KMS-11 (cell line): ENCODE results near the gene CATSPERB.
"Not testable (repeated sequence)": the region's sequence is repeated elsewhere in the genome, so short reads cannot be mapped to it uniquely, and the experiment has no call there.

ENCODE experiments used
- H2AFZ ChIP-seq: fragments of 200-600 bp; sonication (generic); 2 replicates; pipeline ENCODE4 v1.6.1; 2016; ENCODE audit warnings: antibody characterized with exemption, mixed run types, low read depth
- H3K27ac ChIP-seq: fragments of 200-600 bp; sonication (generic); 2 replicates; pipeline ENCODE4 v1.6.1; 2016; ENCODE audit warnings: mild to moderate bottlenecking, mixed run types
- H3K27me3 ChIP-seq: fragments of 200-600 bp; sonication (generic); 2 replicates; pipeline ENCODE4 v1.6.1; 2017; ENCODE audit warnings: mild to moderate bottlenecking, low read depth, mixed run types, moderate library complexity; ENCODE audit not compliant: insufficient read depth
- H3K36me3 ChIP-seq: fragments of 200-600 bp; sonication (generic); 2 replicates; pipeline ENCODE4 v1.6.1; 2017; ENCODE audit warnings: mild to moderate bottlenecking, mixed run types; ENCODE audit not compliant: insufficient read depth
- H3K4me1 ChIP-seq: fragments of 200-600 bp; sonication (generic); 2 replicates; pipeline ENCODE4 v1.6.1; 2016; ENCODE audit warnings: mild to moderate bottlenecking, low read depth, mixed run types; ENCODE audit not compliant: poor library complexity, severe bottlenecking
- H3K4me2 ChIP-seq: fragments of 200-600 bp; sonication (generic); 2 replicates; pipeline ENCODE4 v1.7.0; 2016; ENCODE audit warnings: mild to moderate bottlenecking, mixed run types
- H3K4me3 ChIP-seq: fragments of 200-600 bp; sonication (generic); IDR thresholded peaks from 2 replicates; pipeline ENCODE4 v1.6.1; 2017; ENCODE audit warnings: low read depth, low read length, mixed read lengths; ENCODE audit not compliant: insufficient read depth
- H3K79me2 ChIP-seq: fragments of 200-600 bp; sonication (generic); 2 replicates; pipeline ENCODE4 v1.6.1; 2016; ENCODE audit warnings: low read depth, mixed run types; ENCODE audit not compliant: insufficient read depth
- H3K9ac ChIP-seq: fragments of 200-600 bp; sonication (generic); 2 replicates; pipeline ENCODE4 v1.6.1; 2016; ENCODE audit warnings: mild to moderate bottlenecking, mixed run types
- H4K20me1 ChIP-seq: fragments of 200-600 bp; sonication (generic); 2 replicates; pipeline ENCODE4 v1.6.1; 2016; ENCODE audit warnings: mild to moderate bottlenecking, mixed run types; ENCODE audit not compliant: insufficient read depth
- TF ChIP-seq, protein P1 (sequence below): fragments of 200-600 bp; sonication (generic); conservative IDR thresholded peaks from 2 replicates; pipeline ENCODE4 v1.6.1; 2017; ENCODE audit warnings: low read depth, mild to moderate bottlenecking, antibody characterized with exemption, low read length, moderate library complexity, mixed read lengths

The CATSPERB gene

DNA sequence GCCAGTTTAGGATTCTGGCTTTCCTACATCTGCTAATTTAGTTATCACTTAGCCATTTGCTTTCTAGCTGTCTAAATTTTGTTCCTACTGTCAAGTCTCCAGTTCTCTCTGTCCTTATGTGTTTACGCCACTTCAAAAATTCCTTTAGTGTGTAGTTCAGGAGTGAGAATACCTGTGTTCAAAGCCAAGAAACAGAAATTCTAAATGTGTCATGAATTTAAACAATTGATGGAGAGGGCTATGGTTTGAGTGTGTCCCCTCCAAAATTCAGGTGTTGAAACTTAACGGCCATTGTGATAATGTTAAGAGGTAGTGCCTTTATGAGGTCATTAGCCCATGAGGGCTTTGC, 11.4 kb upstream of the CATSPERB start:
- Histone ChIP-seq H3K4me3 (no peak overlapping the region), H3K79me2 (no peaks in the 10 kb centered on the region), H3K36me3 (no peaks in the 10 kb centered on the region), H3K9ac (no peak overlapping the region), H2AFZ (no peak overlapping the region), H3K27me3 (no peaks in the 10 kb centered on the region), H3K4me2 (no peak overlapping the region), H3K4me1 (no peaks in the 10 kb centered on the region), H3K27ac (no peak overlapping the region), H4K20me1 (no peaks in the 10 kb centered on the region)
- TF ChIP-seq, protein P1, sequence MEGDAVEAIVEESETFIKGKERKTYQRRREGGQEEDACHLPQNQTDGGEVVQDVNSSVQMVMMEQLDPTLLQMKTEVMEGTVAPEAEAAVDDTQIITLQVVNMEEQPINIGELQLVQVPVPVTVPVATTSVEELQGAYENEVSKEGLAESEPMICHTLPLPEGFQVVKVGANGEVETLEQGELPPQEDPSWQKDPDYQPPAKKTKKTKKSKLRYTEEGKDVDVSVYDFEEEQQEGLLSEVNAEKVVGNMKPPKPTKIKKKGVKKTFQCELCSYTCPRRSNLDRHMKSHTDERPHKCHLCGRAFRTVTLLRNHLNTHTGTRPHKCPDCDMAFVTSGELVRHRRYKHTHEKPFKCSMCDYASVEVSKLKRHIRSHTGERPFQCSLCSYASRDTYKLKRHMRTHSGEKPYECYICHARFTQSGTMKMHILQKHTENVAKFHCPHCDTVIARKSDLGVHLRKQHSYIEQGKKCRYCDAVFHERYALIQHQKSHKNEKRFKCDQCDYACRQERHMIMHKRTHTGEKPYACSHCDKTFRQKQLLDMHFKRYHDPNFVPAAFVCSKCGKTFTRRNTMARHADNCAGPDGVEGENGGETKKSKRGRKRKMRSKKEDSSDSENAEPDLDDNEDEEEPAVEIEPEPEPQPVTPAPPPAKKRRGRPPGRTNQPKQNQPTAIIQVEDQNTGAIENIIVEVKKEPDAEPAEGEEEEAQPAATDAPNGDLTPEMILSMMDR: no peak

GRCh38 chr14:91742621-91743304, 10.9 kb upstream of the CATSPERB start:
- TF ChIP-seq, protein P1: no peak
- Histone ChIP-seq H3K27me3 (no peaks in the 10 kb centered on the region), H3K27ac (no peak overlapping the region)

DNA sequence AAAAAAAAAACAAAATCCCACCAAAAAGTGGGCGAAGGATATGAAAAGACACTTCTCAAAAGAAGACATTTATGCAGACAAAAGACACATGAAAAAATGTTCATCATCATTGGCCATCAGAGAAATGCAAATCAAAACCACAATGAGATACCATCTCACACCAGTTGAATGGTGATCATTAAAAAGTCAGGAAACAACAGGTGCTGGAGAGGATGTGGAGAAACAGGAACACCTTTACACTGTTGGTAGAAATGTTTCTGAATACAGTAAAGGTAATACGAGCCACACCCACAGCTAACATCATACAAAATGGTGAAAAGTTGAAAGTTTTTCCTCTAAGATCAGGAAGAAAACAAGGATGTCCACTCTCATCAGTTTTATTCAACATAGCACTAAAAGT, 8.0 kb upstream of the CATSPERB start:
- H3K36me3 ChIP-seq, H3K4me3 ChIP-seq, H3K27me3 ChIP-seq, H2AFZ ChIP-seq, H4K20me1 ChIP-seq, H3K4me1 ChIP-seq, H3K4me2 ChIP-seq, H3K9ac ChIP-seq, H3K79me2 ChIP-seq, H3K27ac ChIP-seq: not testable (repeated sequence)

More at GRCh38 chr14:91742621-91743304, 10.9 kb upstream of the CATSPERB start:
- Histone ChIP-seq H3K4me1 (no peaks in the 10 kb centered on the region), H3K4me3 (no peak overlapping the region), H3K79me2 (no peaks in the 10 kb centered on the region), H4K20me1 (no peaks in the 10 kb centered on the region), H3K36me3 (no peaks in the 10 kb centered on the region), H3K9ac (no peak overlapping the region), H2AFZ (no peak overlapping the region), H3K4me2 (no peak overlapping the region)

DNA sequence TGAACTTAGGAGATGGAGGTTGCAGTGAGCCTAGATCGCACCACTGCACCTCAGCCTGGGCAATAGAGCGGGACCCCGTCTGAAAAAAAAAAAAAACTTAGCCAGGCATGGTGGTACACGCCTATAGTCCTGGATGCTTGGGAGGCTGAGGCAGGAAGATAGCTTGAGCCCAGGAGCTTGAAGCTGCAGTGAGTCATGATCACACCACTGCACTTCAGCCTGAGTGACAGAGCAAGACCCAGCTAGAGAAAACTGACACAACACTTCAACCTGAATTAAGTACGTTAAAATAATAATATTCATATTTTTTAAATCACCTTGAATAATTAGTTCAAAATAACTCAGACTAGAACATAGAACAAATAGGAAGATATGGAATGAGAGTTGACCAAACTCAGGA, 5.7 kb upstream of the CATSPERB start:
- Histone ChIP-seq H3K79me2 (no peaks in the 10 kb centered on the region), H4K20me1 (no peaks in the 10 kb centered on the region), H2AFZ (no peak overlapping the region), H3K27ac (no peak overlapping the region), H3K36me3 (no peaks in the 10 kb centered on the region), H3K4me1 (no peaks in the 10 kb centered on the region), H3K4me3 (no peak overlapping the region), H3K4me2 (no peak overlapping the region), H3K9ac (no peak overlapping the region), H3K27me3 (no peaks in the 10 kb centered on the region)
- TF ChIP-seq, protein P1: no peak

DNA sequence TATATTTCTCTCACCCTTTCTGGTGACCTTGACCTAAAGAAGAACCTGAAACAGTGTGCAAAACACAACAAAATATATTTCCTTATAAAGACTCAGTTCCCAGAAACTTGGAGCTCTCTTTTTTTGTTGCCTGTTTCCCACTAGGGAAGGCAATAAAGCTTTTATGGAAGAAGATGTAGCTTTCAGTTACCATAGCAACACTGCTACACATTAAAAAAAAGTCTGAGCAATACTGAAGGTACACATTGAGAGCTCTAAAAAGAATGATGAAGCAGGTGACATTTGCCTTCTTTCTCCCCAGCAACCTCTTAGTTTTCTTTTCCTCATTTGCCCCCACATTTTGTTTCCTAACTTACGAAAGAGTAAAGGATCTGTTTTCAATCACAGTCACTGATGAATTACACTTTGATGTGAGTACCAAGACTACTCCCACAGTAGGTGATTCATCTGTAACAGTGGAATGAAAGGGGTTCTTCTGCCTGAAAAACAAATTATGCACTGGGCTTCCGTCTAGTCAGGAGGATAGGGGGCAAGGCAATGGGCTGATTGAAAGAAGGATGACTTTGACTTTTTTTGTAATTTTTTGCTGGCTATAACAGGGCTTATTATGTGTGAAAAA, 1.1 kb upstream of the CATSPERB start:
- H3K9ac ChIP-seq: no peak overlapping the region
- H3K4me1 ChIP-seq: no peaks in the 10 kb centered on the region
- no peak overlapping the region for H3K27ac ChIP-seq
- H3K4me2 ChIP-seq: no peak overlapping the region
- no peaks in the 10 kb centered on the region for H4K20me1 ChIP-seq
- H2AFZ ChIP-seq: no peak overlapping the region
- H3K27me3 ChIP-seq: no peaks in the 10 kb centered on the region
- TF ChIP-seq, protein P1: no peak
- no peaks in the 10 kb centered on the region for H3K36me3 ChIP-seq
- no peak overlapping the region for H3K4me3 ChIP-seq
- no peaks in the 10 kb centered on the region for H3K79me2 ChIP-seq
